ENCODE measurements around the gene MYO1E.

MYO1E gene

DNA sequence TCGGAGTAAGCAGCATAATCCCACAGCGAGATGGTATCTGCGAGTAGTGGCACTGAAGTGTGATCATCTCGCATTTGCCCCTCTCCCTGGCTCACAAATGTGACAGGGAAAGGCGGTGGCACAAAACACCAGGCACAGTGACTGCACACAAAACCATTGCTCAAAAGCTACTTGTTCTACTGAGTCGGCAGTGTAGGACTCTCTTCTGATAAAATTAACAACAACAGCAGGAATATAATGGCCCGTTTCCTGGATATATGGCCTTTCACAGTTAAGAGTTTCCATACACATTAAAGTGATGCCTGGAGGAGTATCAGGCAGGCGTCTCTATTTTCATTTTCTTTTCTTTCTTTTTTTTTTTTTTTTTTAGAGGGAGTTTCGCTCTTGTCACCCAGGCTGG is 69.0 kb downstream of the MYO1E start:
- H3K4me3 ChIP-seq (replicated peaks; ENCODE audit: low read depth, low read length): no peak overlapping the region
- TF ChIP-seq, protein P1, sequence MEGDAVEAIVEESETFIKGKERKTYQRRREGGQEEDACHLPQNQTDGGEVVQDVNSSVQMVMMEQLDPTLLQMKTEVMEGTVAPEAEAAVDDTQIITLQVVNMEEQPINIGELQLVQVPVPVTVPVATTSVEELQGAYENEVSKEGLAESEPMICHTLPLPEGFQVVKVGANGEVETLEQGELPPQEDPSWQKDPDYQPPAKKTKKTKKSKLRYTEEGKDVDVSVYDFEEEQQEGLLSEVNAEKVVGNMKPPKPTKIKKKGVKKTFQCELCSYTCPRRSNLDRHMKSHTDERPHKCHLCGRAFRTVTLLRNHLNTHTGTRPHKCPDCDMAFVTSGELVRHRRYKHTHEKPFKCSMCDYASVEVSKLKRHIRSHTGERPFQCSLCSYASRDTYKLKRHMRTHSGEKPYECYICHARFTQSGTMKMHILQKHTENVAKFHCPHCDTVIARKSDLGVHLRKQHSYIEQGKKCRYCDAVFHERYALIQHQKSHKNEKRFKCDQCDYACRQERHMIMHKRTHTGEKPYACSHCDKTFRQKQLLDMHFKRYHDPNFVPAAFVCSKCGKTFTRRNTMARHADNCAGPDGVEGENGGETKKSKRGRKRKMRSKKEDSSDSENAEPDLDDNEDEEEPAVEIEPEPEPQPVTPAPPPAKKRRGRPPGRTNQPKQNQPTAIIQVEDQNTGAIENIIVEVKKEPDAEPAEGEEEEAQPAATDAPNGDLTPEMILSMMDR (IDR thresholded peaks at IDR 0.05; ENCODE audit: low read length, missing control alignments): no peak
- no peak for DNase-seq (ENCODE audit: low read depth)

DNA sequence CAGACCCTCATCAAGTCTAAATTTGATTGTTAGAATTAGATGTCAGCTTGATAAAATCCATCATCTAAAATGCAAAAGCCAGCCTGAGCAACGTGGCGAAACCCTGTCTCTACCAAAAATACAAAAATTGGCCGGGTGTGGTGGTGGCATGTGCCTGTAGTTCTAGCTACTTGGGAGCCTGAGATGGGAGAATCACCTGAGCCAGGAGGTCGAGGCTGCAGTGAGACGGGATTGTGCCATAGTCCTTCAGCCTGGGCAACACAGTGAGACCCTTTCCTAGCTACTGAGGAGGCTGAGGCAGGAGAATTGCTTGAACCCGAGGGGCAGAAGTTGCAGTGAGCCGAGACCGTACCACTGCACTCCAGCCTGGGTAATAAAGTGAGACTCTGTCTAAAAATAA is 69.5 kb downstream of the MYO1E start:
- TF ChIP-seq, protein P1 (IDR thresholded peaks at IDR 0.05; ENCODE audit: low read length, missing control alignments): no peak
- DNase-seq (ENCODE audit: low read depth): no peak
- no peak overlapping the region for H3K4me3 ChIP-seq (replicated peaks; ENCODE audit: low read depth, low read length)

DNA sequence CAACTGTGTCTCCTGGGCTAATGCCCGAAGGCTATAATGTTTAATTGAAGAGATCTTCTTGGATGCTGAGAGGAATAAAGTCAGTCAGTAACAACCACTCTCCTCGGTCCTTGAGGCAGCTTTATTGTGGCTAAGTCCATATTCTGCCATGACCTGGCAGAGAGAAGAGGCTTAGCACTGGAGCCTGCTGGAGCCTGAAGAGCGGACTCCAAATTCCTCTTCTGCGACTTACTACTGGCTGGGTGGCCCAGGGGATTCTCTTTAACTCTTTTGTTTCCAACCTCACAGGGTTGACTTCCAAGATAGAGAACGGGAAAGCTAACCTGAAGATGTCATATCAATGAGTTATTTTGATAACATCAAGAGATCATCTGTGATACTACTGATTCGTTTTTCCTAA is 71.1 kb downstream of the MYO1E start:
- TF ChIP-seq, protein P1 (IDR thresholded peaks at IDR 0.05; ENCODE audit: low read length, missing control alignments): no peak
- no peak overlapping the region for H3K4me3 ChIP-seq (replicated peaks; ENCODE audit: low read depth, low read length)
- DNase-seq (ENCODE audit: low read depth): no peak

DNA sequence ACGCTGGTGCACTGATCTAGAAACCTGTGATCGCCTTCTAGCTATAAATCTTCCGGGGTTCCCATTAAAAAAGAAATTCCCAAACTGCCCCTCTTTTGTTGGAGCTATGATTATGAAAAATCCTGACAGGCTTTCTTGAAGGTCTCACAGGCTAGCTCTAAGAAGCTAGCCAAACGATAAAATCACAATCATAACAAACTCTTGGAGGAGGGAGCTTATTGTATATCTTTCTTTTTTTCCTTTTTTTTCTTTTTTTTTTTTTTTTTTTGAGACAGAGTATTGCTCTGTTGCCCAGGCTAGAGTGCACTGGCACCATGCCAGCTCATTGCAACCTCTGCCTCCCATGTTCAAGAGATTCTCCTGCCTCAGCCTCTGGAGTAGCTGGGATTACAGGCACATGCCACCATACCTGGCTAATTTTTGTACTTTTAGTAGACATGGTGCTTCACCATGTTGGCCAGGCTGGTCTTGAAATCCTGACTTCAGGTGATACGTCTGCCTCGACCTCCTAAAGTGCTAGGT is 72.0 kb downstream of the MYO1E start:
- TF ChIP-seq, protein P1 (IDR thresholded peaks at IDR 0.05; ENCODE audit: low read length, missing control alignments): no peak
- peak overlapping the region; percentile 32 for H3K4me3 ChIP-seq (replicated peaks; ENCODE audit: low read depth, low read length)
- DNase-seq (ENCODE audit: low read depth): peak; percentile 50

DNA sequence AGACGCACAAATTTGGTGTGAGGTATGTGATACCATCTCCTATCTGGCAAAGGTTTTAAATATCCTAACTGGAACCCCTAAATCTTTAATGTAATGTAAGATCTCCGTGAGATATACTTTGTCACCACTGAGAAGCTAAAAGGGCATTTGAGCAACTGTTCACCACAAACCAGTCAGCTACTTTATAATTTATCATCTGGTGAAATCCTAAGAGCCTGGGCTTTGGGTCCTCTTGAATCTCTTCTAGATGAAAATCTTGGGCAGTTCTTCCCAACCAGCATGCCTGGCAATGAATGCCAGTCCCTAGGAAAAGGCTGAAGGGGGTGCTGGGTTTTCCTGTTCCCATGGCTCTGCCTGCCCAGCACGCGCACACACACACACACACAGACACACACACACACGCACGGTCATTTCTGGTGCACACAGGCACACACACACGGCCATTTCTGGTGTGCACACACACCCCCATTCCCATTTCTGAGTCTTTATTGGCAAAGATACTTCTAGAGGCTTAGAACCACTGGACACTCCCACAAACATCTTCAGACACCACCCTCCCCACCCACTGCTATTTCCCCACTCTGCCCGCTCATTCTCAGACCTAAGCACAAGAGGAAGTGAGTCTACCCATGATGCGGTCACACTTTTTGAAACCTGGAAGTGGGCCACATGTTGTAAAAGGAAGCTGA is 72.6 kb downstream of the MYO1E start:
- DNase-seq (ENCODE audit: low read depth): peak; percentile 98
- peak overlapping the region; percentile 32 for H3K4me3 ChIP-seq (replicated peaks; ENCODE audit: low read depth, low read length)
- TF ChIP-seq, protein P1 (IDR thresholded peaks at IDR 0.05; ENCODE audit: low read length, missing control alignments): no peak

DNA sequence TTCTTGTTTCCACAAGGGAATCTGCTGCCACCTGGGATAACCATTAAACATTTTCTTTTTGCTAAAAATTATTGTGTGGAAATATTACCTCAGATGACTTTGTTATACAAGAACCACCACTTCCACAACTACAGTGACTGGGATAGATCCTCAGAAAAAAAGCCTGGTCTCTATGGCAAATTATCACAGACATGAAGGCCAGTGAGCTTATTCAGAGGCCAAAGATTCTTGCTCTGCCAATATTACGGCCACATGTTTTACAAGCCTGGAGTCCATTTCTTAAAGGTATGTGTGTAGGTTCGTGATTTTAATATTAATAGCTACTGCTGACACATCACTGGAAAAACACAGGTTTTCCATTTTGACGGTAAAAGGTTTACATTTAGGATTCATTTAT is 73.8 kb downstream of the MYO1E start:
- no peak for DNase-seq (ENCODE audit: low read depth)
- TF ChIP-seq, protein P1 (IDR thresholded peaks at IDR 0.05; ENCODE audit: low read length, missing control alignments): no peak
- no peak overlapping the region for H3K4me3 ChIP-seq (replicated peaks; ENCODE audit: low read depth, low read length)
